Hypothalamus (tissue), 51 donors: ENCODE results near the gene ACOX2.
"Not testable (repeated sequence)": the region's sequence is repeated elsewhere in the genome, so short reads cannot be mapped to it uniquely, and the experiment has no call there.

Experiments
- DNase-seq, 51 donors: peaks; one replicate each; lab custom pipeline; 2025; lab: John Stamatoyannopoulos, UW

The ACOX2 gene

DNA sequence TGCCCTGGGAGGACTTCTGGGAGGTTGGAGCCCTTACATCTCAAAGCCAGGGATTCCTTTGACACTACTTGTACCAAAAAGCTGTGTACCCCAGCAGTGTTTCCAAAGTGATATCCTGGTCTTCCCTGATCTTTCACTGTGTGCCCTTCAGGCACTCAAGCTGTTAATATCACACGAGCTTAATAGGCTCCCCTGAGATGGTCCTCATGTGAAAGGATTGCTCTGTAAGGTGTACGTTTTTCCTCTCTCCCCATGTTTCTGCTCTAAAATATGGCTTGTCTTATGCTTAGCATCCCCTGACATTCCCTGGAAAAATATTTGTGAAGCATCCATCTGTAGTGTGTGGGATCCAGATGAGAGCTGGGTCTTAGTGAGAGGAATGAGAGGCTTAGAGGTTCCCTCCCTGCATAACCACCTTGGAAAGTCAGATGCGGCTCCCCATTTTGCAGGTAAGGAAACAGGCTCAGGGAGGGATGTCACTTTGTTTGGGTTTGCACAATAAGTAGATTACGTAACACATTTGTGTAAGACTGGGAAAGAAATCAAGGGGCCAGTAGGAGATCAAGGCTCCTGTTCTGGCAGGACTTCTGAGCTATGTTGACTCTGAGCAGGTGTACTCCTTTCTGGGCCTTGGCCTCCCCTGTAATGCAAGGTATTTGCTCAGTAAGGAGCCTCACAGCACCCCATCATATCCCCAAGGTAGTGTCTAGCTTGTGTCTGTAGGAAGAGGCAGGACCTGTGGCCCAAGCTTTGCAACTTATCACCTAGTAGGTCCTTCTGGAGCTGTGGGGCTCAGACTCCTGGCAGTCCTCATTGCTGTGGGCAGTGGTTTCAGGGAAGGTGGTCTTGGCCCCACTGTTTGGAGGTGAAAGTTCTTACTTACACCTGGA, 667 bp upstream of the ACOX2 start:
- no peak for DNase-seq

DNA sequence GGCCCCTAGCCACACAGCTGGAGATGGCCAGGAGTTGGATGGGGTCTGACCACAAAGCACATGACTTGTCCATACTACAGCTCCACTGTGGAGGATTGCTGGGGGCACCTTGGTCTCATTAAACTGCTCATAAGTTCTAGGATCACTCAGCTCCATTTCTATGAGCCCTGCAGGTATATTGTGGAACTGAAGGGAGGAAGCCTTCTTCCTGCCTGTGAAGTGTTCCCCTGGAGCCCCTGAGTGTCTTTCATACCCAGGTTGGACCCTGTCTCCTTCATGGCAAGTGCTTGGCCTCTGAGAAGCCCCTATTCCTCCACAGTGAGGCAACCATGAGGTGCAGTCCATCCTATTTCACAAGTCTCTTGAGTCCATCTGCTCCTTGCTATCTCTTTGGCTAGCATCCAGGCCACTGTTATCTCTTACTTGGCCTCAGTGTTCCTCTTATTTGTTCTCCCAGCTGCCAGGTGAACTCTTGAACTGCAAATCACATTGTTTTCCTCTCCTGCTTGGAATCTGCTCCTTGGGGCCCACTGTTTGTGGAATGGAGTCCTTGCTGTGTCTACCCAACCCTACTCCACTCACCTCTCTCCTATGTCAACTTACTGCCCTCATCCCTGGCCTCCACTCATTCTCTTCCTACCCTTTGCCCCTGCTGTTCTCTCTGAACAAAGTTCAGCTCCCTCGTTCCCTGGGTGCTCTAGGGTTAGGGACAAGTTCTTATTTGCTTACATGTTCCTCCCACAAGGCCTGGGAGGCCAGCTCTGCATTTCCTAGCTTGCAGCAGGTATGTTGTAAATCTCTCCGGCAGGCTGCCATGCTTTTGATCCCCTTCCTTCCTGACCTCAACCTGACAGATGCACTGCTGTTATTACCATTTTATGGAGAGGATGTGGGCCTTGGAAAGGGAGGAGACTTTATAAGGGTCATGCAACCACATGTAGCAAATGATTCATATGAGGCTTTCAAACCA, 1.2 kb downstream of the ACOX2 start:
- no peak for DNase-seq

DNA sequence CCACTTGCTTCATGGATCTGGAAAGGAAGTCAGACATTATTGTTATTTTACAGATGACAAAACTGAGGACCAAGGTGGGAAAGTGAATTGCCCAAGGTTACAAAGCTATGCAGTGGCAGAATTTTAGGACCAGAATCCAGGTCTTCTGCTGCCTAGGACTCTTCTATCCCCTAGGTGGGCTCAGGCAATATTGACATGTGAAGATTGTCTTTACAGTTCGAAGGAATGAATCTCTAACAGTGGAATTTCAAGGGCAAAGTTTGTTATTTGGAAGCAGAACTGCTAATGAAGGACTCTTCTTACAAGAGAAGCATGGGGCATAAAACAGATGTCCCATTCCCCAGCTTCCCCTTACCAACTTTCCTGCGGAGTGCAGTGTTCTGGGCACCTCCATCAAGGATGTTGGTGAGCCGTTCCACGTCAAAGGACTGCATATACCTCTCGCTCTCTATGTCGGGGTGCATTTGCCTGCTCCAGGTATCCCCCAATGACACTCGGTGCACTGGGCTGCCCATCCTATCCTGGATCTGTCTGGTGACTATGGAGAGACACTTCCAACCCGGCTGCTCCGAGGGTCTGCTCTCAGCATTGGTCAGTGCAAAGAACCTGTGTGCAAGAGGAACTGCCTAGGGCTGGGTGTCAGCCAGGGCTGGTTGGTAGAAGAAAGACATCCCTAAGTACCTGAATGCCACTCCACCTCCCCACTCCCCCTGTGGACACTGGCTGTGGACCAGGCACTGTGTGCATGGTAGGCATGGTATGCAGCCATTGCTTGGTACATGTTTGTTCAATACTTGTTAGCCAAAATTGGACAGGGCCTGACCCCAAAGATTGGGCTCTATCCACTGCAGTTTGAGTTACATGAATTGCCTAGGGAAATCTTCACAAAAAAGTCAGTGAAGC, 2.1 kb downstream of the ACOX2 start:
- no peak for DNase-seq

DNA sequence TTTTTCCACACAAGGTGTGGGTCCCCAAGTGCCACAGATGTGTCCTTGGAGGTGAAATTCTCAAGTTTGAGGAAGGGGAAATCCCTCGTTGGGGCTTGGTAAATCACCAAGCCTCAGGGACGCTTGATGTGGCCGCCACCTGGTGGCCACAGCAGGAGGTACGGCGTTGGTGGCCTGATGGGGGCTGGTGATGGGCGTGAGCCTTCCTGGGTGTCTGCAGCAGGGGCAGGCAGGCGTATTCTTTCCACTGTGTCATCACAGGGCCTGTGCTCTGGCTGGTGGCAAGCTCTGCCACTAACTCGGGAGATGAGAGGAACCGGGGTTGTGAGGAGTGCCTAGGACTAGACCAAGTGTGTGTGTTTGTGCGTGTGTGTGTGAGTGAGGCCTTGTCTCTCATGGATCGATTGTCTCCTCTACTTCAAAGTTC, 4.2 kb downstream of the ACOX2 start:
- DNase-seq = peak in 46 of 51 donors; percentile 9 to 83 (median 44)

DNA sequence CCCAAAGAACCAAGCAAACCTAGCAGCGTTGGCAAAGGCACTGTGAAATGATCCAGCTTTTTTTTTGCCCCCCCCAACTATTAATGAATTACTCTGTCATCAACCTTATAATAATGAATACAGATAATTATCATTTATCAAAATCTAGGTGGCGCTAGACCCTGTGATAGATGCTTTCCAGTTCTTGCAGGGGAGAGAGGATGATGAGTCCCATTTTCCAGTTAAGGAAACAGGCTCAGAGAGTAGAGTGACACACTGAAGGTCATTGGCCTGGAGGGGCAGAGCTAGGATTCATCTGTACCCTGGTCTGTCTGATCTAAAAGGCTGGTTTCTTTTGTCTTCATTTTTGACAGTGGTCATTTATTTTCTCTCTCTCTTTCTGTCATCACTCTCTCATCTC, 5.0 kb downstream of the ACOX2 start:
- DNase-seq = no peak

DNA sequence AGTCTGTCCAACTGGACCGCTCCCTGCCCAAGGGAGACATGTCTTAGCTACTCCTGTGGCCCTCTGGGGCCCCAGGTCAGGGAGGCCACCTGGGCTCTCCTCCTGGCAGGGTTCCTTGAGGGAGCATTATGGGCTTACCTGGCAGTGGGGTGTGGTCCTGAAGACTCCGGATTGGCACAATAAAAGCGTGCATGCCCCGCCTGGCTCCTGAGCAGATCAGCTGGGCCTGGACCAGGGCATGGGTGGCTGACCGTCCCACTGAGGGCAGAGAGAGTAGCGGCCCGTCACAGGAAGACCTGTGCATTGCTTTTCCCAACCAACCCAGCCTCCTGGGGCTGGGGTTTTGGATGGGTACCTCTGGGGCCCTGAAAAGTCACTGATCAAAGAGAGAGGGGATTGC, 5.4 kb downstream of the ACOX2 start:
- no peak for DNase-seq

DNA sequence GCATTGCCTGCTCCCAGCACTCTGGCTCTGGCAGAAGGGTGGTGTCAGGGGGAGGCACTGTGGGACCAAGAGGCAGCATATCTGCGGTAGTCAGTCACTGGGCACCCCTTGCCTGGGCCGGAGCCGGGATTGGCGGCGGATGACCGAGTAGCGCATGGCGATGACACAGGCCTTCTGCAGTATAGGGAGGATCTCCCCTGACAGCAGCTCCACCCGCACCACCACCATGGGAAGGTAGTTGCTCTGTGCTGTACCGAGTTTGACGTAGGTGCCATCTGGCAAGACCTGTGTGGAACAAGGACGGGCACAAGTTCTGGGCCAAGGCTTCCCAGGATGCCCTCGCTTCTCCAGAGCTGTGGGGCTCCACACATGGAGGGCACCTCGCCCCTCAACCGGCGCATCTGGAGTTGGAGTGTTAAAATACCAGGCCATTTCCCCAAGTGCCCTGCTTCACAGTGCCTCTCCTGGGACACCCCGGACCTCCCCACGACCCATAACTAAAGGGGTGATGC, 6.6 kb downstream of the ACOX2 start:
- no peak for DNase-seq

- no peak for DNase-seq
These were observed 7.3 kb downstream of the ACOX2 start for GRCh38 chr3:58529516-58530353.

- DNase-seq = no peak
These were observed 8.4 kb downstream of the ACOX2 start for GRCh38 chr3:58528629-58529028.

GRCh38 chr3:58527440-58527839, 9.6 kb downstream of the ACOX2 start:
- DNase-seq = not testable (repeated sequence)

DNA sequence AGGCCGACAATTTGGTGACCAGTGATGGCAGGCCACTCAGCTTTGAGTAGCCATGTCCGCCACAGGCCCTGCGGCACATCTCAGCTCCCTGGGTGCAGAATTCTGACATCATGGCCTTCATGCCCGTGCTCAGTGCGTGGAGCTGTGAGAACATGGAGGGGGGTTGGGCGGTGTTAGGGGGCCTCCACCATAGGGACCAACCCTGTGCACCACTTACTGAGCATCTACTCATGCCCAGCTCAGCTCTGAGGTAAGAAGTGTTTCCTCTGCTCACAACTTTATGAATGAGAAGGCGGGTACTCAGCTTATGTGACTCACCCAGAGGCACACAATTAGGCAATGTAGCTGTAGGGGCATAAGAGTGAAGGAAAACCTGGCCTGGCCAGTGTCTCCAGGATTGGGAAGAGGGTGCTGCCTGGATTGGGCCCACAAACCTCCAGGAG, 10.5 kb downstream of the ACOX2 start:
- DNase-seq = no peak

DNA sequence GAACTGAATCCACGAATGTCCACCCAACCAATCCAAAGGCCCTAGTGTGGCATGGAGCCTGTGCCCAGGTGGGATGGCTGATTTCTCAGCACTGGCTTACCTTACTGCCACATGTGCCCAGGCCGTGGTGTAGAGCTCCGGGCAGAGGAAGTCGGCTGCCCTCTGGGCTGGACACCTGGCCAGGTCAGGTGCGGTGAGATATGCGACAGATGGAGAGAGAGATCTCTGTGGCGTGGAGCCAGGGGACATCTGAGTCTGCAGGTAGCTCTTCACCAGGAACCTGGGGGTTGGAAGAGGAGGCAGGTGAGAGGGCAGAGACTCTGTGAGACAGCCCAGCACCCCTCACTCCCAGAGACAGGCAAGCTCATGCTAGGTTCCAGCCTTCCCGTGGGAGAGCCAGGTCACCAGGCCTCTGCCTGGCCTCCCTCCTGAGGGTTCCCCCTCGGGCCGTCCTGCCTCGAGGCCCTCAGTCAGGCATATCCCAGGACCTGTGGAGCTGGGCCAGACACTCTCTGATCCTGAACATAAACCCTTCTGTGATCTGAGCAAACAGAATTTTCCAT, 12.6 kb downstream of the ACOX2 start:
- DNase-seq = no peak

DNA sequence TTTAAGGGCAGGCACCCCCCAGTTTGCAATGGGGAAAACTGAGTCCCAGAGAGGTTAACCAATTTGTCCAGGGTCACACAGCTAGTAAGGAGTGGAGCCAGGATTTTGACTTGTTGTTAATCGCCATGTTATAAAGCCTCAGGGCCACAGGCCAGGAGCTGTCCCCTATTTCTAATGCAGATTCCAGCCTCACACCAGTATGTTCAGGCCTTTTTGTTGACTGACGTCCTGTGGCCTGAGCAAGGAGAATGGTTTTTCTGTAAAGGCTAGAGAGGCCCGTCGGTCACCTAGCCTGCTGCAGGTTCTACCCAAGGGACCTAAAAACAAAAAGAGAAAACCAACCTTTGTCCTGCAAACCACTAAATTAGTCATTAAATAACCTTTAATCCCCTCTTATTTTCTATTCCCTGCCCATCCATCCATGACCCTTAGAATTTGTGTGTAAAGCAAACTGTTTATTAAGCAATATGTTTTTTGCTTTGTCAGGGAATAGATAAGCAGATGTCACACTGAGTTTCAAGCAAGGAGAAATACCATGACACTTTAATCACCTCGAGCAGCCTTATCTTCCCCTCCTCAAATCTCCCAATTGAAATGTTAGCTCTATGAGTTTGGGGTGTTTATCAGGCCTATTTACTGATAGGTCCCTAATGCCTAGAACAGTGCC, 14.1 kb downstream of the ACOX2 start:
- no peak for DNase-seq

DNA sequence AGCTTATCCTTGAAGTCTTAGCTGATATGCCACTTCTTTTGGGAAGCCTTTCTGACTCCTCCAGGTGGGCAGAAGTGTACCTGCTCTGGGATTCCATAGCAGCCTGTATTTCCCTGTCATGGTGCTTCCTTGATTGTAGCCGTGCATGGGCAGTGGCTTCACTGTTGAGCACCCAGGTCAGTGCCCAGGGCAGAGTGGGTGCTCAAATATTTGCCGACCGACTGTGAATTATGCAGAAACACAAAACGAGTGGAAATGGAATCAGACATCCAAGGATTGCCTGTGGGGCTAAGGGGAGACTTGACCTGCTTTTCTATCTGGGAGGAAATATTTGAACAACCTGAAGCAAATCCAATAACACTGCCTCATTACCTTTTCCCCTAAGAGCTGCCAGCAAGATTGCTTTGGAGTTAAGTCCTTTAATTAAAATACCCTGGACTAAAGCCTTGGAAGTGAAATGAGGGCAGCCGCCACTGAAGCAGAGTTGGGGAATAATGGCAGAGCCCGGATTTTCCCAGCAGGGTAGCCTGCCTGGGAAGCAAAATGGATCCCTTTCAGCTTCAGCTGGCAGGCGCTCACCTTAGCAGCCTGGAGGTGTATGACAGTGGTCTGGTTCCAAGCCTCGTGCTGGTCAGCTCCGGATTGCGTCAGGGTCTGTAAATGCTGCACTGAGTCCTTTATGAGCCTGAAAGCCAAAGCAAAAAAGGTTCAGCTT, 14.9 kb downstream of the ACOX2 start:
- DNase-seq = peak in 36 of 51 donors; percentile 3 to 83 (median 42)

GRCh38 chr3:58521336-58521670, 15.7 kb downstream of the ACOX2 start:
- no peak for DNase-seq

- no peak for DNase-seq
These were observed 16.3 kb downstream of the ACOX2 start for GRCh38 chr3:58520403-58521335.
